ENCODE results near the gene KRT33B. TPM values are rescaled to one million over a fixed set of nuclear protein-coding genes. Genes with fewer than 3 reads are reported as not detected.

KRT33B gene
- total RNA-seq, 1 donor from 2014 or later: not detected

- no peak overlapping the region for H3K27ac Mint-ChIP-seq
- no peak for DNase-seq (ENCODE audit: low spot score, unreplicated experiment)
- TF ChIP-seq CTCF (IDR thresholded peaks at IDR 0.05; ENCODE audit: unreplicated experiment): no peak
- H3K27me3 Mint-ChIP-seq: peaks cover 29% of the 10 kb centered on the region
- no peaks in the 10 kb centered on the region for H3K4me1 Mint-ChIP-seq (ENCODE audit: low read depth)
- no peaks in the 10 kb centered on the region for H3K36me3 Mint-ChIP-seq (ENCODE audit: insufficient read depth)
- H3K9me3 Mint-ChIP-seq (ENCODE audit: low read depth): peaks cover 3% of the 10 kb centered on the region
- no peak overlapping the region for H3K4me3 Mint-ChIP-seq (ENCODE audit: low read depth)
Measured at GRCh38 chr17:41377546-41377945, 7.9 kb upstream of the KRT33B start.

GRCh38 chr17:41369023-41369422, 590 bp downstream of the KRT33B start:
- Mint-ChIP-seq H3K36me3 (ENCODE audit: insufficient read depth) (no peaks in the 10 kb centered on the region), H3K4me1 (ENCODE audit: low read depth) (no peaks in the 10 kb centered on the region), H3K27me3 (peaks cover 11% of the 10 kb centered on the region), H3K9me3 (ENCODE audit: low read depth) (no peaks in the 10 kb centered on the region), H3K4me3 (ENCODE audit: low read depth) (no peak overlapping the region), H3K27ac (no peak overlapping the region)
- no peak for TF ChIP-seq CTCF (IDR thresholded peaks at IDR 0.05; ENCODE audit: unreplicated experiment)
- no peak for DNase-seq (ENCODE audit: low spot score, unreplicated experiment)

- H3K4me1 Mint-ChIP-seq (ENCODE audit: low read depth): no peaks in the 10 kb centered on the region
- no peak overlapping the region for H3K4me3 Mint-ChIP-seq (ENCODE audit: low read depth)
- no peaks in the 10 kb centered on the region for H3K36me3 Mint-ChIP-seq (ENCODE audit: insufficient read depth)
- H3K27me3 Mint-ChIP-seq: peaks cover 10% of the 10 kb centered on the region
- H3K27ac Mint-ChIP-seq: no peak overlapping the region
- TF ChIP-seq CTCF (IDR thresholded peaks at IDR 0.05; ENCODE audit: unreplicated experiment): no peak
- no peak for DNase-seq (ENCODE audit: low spot score, unreplicated experiment)
- no peaks in the 10 kb centered on the region for H3K9me3 Mint-ChIP-seq (ENCODE audit: low read depth)
Measured at GRCh38 chr17:41367426-41368075, 2.1 kb downstream of the KRT33B start.

- Mint-ChIP-seq H3K27me3 (peaks cover 7% of the 10 kb centered on the region), H3K27ac (no peak overlapping the region), H3K9me3 (ENCODE audit: low read depth) (no peaks in the 10 kb centered on the region), H3K4me1 (ENCODE audit: low read depth) (no peaks in the 10 kb centered on the region), H3K36me3 (ENCODE audit: insufficient read depth) (no peaks in the 10 kb centered on the region), H3K4me3 (ENCODE audit: low read depth) (no peak overlapping the region)
- TF ChIP-seq CTCF (IDR thresholded peaks at IDR 0.05; ENCODE audit: unreplicated experiment): no peak
- no peak for DNase-seq (ENCODE audit: low spot score, unreplicated experiment)
Measured at GRCh38 chr17:41366070-41366469, 3.5 kb downstream of the KRT33B start.

DNA sequence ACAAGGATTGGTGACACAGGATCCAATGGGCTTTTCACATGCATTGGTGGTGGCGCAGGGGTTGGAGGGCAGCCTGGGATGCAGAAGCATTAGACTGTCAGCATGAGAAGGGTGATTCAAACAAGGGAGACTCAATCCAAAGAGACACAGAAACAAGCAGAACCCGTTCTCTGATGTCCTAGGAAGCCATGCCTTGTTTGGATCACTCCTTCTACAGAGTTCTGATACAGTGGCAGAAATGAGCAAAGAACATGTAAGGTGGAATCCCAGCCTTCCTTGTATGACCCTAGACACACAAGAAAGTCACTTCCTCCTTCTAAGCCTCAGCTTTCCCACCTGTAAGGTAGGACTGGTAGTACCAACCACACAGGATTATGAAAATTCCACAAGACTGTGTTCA, 5.7 kb downstream of the KRT33B start:
- no peak overlapping the region for H3K4me3 Mint-ChIP-seq (ENCODE audit: low read depth)
- no peaks in the 10 kb centered on the region for H3K4me1 Mint-ChIP-seq (ENCODE audit: low read depth)
- H3K27ac Mint-ChIP-seq: no peak overlapping the region
- H3K9me3 Mint-ChIP-seq (ENCODE audit: low read depth): no peaks in the 10 kb centered on the region
- no peak for DNase-seq (ENCODE audit: low spot score, unreplicated experiment)
- TF ChIP-seq CTCF (IDR thresholded peaks at IDR 0.05; ENCODE audit: unreplicated experiment): no peak
- H3K36me3 Mint-ChIP-seq (ENCODE audit: insufficient read depth): no peaks in the 10 kb centered on the region
- peaks cover 4% of the 10 kb centered on the region for H3K27me3 Mint-ChIP-seq
